Neural progenitor cell (in vitro differentiated cells): ENCODE measurements around the gene FBRSL1. TPM values are rescaled to one million over a fixed set of nuclear protein-coding genes. Genes with fewer than 3 reads are reported as not detected.

Source experiments
- DNase-seq: peaks from one replicate; pipeline ENCODE4 v3.0.0-alpha.2; 2016; ENCODE audit warnings: low spot score
- H2AFZ ChIP-seq: fragments of 200-600 bp; sonication (generic); replicated peaks from 2 replicates; pipeline ENCODE4 v1.6.1; 2016; ENCODE audit warnings: antibody characterized with exemption
- H3F3A ChIP-seq: fragments of 200-600 bp; sonication (generic); 2 replicates; pipeline ENCODE4 v1.6.1; 2016; ENCODE audit warnings: antibody characterized with exemption, low read depth
- H3K27ac ChIP-seq: fragments of 200-600 bp; sonication (generic); 2 replicates; pipeline ENCODE4 v1.5.1; 2016; ENCODE audit warnings: mild to moderate bottlenecking
- H3K27me3 ChIP-seq: fragments of 200-600 bp; sonication (generic); 2 replicates; pipeline ENCODE4 v1.6.1; 2016; ENCODE audit warnings: mild to moderate bottlenecking, moderate library complexity
- H3K36me3 ChIP-seq: fragments of 200-600 bp; sonication (generic); 2 replicates; pipeline ENCODE4 v1.5.1; 2016
- H3K4me1 ChIP-seq: fragments of 200-600 bp; sonication (generic); 2 replicates; pipeline ENCODE4 v1.6.1; 2016; ENCODE audit warnings: mixed run types
- H3K4me2 ChIP-seq: fragments of 200-600 bp; sonication (generic); 2 replicates; pipeline ENCODE4 v1.6.1; 2016
- H3K4me3 ChIP-seq: fragments of 200-600 bp; sonication (generic); 2 replicates; pipeline ENCODE4 v1.5.1; 2016
- H3K79me2 ChIP-seq: fragments of 200-600 bp; sonication (generic); 2 replicates; pipeline ENCODE4 v1.6.1; 2016; ENCODE audit warnings: low read depth
- H3K9ac ChIP-seq: fragments of 200-600 bp; sonication (generic); 2 replicates; pipeline ENCODE4 v1.6.1; 2016
- H3K9me3 ChIP-seq: fragments of 200-600 bp; sonication (generic); 2 replicates; pipeline ENCODE4 v1.5.1; 2016; ENCODE audit warnings: low read depth
- H4K20me1 ChIP-seq: fragments of 200-600 bp; sonication (generic); 2 replicates; pipeline ENCODE4 v1.6.1; 2016; ENCODE audit warnings: low read depth
- H3K27ac Mint-ChIP-seq: 3 replicates; pipeline ENCODE4 v1.8.0; 2021; ENCODE audit warnings: mixed read lengths
- H3K27me3 Mint-ChIP-seq: 2 replicates; pipeline ENCODE4 v1.8.0; 2022; ENCODE audit warnings: low read depth, mild to moderate bottlenecking, inconsistent platforms, moderate library complexity, mixed read lengths; ENCODE audit not compliant: insufficient read depth
- H3K36me3 Mint-ChIP-seq: 3 replicates; pipeline ENCODE4 v1.8.0; 2021; ENCODE audit warnings: mixed read lengths
- H3K4me1 Mint-ChIP-seq: 3 replicates; pipeline ENCODE4 v1.8.0; 2021; ENCODE audit warnings: mixed read lengths
- H3K4me3 Mint-ChIP-seq: 3 replicates; pipeline ENCODE4 v1.8.0; 2021; ENCODE audit warnings: mild to moderate bottlenecking, moderate library complexity, mixed read lengths
- H3K9me3 Mint-ChIP-seq: 3 replicates; pipeline ENCODE4 v1.8.0; 2020; ENCODE audit warnings: mixed read lengths
- EZH2 ChIP-seq: fragments of 200-600 bp; sonication (generic); IDR thresholded peaks from 2 replicates; pipeline ENCODE4 v1.6.1; 2017; ENCODE audit warnings: antibody characterized with exemption, mild to moderate bottlenecking, moderate library complexity
- EZH2phosphoT487 ChIP-seq: fragments of 200-600 bp; sonication (generic); IDR thresholded peaks from 2 replicates; pipeline ENCODE4 v1.6.1; 2017; ENCODE audit warnings: antibody characterized with exemption
- total RNA-seq: library from RNA; depleted of rRNA; stranded (reverse); fragments of >200 nt; gene quantifications from 2 replicates; pipeline ENCODE4 v1.2.3, GENCODE V29; 2015; ENCODE audit warnings: low replicate concordance
- TF ChIP-seq, protein P1 (sequence below): fragments of 200-600 bp; sonication (generic); IDR thresholded peaks from 2 replicates; pipeline ENCODE4 v1.5.1; 2017; ENCODE audit warnings: antibody characterized with exemption, mild to moderate bottlenecking

Gene FBRSL1
- total RNA-seq, 1 donor from 2014 or later, result 7.4 TPM

DNA sequence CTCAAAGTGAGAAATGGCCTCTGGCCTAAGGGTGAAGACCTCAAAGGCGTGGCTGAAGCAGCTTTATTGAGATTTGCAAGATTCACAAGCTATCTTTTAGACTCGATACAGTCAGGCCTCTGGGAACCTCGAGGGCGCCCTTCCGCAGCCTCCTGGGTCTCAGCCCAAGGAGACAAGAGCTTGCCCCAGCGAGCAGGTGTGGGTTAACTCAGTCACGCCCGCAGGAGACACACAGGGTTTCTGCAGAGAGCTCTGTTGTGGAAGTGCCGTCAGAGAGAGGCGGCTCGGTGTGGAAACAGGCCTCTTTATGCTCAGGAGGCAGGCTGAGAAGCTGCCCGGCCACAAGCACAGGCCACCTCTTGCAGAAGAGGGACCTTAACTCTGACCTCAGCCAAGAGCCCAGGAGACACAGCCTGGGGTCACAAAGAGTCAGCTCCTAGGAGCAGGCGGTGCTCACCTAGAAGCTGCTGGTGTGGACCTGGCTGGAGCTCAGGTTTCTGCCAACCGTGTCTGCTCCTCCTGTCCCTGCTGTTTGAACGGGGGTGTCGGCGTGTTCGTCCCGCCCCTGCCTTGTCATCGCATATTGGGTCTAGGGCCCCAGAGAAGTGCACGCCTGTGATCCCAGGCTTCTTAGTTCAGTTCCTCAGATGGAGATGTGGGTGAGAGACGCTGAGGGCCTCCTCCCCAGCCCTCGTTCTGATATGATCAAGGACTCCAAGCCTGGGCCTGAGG lies 42.1 kb upstream of the FBRSL1 start:
- Mint-ChIP-seq H3K9me3 (peaks cover 6% of the 10 kb centered on the region), H3K4me3 (no peak overlapping the region), H3K27me3 (peaks cover 30% of the 10 kb centered on the region), H3K36me3 (no peaks in the 10 kb centered on the region), H3K27ac (no peak overlapping the region), H3K4me1 (peaks cover 34% of the 10 kb centered on the region)
- H3K27me3 ChIP-seq, result peaks cover 64% of the 10 kb centered on the region
- H3F3A ChIP-seq, result peaks cover 20% of the 10 kb centered on the region
- H3K4me1 ChIP-seq, result peaks cover 10% of the 10 kb centered on the region
- no peak for DNase-seq
- no peaks in the 10 kb centered on the region for H3K36me3 ChIP-seq
- no peaks in the 10 kb centered on the region for H3K9me3 ChIP-seq
- no peak overlapping the region for H3K4me3 ChIP-seq
- H3K79me2 ChIP-seq, result no peaks in the 10 kb centered on the region
- no peak overlapping the region for H3K9ac ChIP-seq
- H4K20me1 ChIP-seq, result no peaks in the 10 kb centered on the region
- no peak overlapping the region for H2AFZ ChIP-seq
- no peak overlapping the region for H3K27ac ChIP-seq
- no peak overlapping the region for H3K4me2 ChIP-seq
- TF ChIP-seq EZH2phosphoT487, result no peak
- no peak for TF ChIP-seq EZH2
- TF ChIP-seq, protein P1, sequence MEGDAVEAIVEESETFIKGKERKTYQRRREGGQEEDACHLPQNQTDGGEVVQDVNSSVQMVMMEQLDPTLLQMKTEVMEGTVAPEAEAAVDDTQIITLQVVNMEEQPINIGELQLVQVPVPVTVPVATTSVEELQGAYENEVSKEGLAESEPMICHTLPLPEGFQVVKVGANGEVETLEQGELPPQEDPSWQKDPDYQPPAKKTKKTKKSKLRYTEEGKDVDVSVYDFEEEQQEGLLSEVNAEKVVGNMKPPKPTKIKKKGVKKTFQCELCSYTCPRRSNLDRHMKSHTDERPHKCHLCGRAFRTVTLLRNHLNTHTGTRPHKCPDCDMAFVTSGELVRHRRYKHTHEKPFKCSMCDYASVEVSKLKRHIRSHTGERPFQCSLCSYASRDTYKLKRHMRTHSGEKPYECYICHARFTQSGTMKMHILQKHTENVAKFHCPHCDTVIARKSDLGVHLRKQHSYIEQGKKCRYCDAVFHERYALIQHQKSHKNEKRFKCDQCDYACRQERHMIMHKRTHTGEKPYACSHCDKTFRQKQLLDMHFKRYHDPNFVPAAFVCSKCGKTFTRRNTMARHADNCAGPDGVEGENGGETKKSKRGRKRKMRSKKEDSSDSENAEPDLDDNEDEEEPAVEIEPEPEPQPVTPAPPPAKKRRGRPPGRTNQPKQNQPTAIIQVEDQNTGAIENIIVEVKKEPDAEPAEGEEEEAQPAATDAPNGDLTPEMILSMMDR, result no peak

DNA sequence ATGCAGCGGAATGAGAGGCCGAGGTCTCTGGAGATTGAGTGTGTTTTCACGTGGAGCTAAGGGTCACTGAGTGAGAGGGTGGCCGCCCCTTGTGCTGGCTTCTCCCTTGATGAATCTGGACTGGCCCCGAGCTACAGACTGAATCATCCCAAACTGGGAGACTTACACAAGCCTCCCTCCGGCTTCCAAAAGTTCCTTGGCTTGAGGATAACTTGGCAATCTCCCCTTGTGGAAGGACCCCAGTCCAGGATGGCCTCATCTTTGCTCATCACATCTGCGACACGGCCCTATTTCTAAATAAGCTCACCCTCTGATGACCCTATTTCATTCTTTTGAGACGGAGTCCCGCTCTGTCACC lies 41.5 kb upstream of the FBRSL1 start:
- no peaks in the 10 kb centered on the region for H4K20me1 ChIP-seq
- no peaks in the 10 kb centered on the region for H3K9me3 ChIP-seq
- H3K27me3 ChIP-seq, result peaks cover 64% of the 10 kb centered on the region
- H3F3A ChIP-seq, result peaks cover 20% of the 10 kb centered on the region
- no peaks in the 10 kb centered on the region for H3K36me3 ChIP-seq
- no peak overlapping the region for H3K9ac ChIP-seq
- Mint-ChIP-seq H3K36me3 (no peaks in the 10 kb centered on the region), H3K27ac (no peak overlapping the region), H3K27me3 (peaks cover 26% of the 10 kb centered on the region), H3K4me3 (no peak overlapping the region), H3K4me1 (peaks cover 31% of the 10 kb centered on the region), H3K9me3 (peaks cover 3% of the 10 kb centered on the region)
- peaks cover 10% of the 10 kb centered on the region for H3K4me1 ChIP-seq
- no peak overlapping the region for H3K4me2 ChIP-seq
- TF ChIP-seq EZH2phosphoT487, result no peak
- no peak for TF ChIP-seq EZH2
- TF ChIP-seq, protein P1, result no peak
- no peak overlapping the region for H3K27ac ChIP-seq
- no peak overlapping the region for H3K4me3 ChIP-seq
- H2AFZ ChIP-seq, result no peak overlapping the region
- no peaks in the 10 kb centered on the region for H3K79me2 ChIP-seq
- DNase-seq, result no peak

DNA sequence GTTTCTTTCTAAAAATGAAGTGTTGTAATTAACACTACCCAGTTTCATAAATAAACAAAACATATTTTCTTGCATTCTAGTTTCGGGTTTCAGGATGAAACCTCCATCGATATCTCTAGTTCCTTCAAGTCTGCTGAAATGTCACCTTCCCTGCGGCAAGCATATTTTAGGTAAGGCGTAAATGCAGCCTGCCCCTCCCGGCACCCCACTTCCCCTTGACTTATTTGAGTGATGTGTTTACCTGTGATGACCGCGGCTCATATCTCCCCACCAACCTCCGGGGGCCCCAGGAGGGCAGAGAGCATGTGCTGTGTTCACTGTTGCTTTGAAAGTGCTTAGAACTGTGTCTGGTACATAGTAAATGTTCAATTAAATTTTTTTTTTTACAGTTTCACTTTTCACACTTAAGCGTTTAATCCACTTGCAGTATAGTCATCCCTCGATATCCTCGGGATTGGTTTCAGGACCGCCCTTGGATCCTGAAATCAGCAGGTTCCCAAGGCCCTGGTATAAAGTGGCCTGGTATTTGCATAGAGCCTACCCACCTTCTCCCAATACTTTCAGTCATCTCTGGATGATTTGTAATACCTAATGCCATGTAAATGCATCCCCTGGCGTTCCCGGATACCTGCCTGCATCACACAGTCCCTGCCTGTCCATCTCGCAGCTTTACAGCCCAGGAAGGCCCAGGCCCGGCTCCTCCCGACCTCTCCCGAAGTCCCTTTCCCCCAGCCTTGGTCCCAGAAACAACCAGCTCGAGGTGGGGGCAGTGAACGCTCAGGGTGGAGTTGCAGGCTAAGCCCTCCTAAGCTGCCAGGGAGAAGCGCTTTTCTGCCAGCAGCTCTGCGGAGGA lies 40.2 kb upstream of the FBRSL1 start:
- Histone ChIP-seq H3K4me1 (peaks cover 18% of the 10 kb centered on the region), H2AFZ (no peak overlapping the region), H3K4me3 (no peak overlapping the region), H3K79me2 (no peaks in the 10 kb centered on the region), H3K36me3 (no peaks in the 10 kb centered on the region), H4K20me1 (no peaks in the 10 kb centered on the region), H3F3A (peaks cover 20% of the 10 kb centered on the region), H3K9ac (no peak overlapping the region), H3K27ac (no peak overlapping the region), H3K27me3 (peaks cover 59% of the 10 kb centered on the region), H3K9me3 (no peaks in the 10 kb centered on the region), H3K4me2 (no peak overlapping the region)
- Mint-ChIP-seq H3K9me3 (peaks cover 3% of the 10 kb centered on the region), H3K4me3 (no peak overlapping the region), H3K4me1 (peaks cover 22% of the 10 kb centered on the region), H3K27me3 (peaks cover 31% of the 10 kb centered on the region), H3K27ac (no peak overlapping the region), H3K36me3 (no peaks in the 10 kb centered on the region)
- DNase-seq, result no peak
- TF ChIP-seq EZH2phosphoT487 (no peak), EZH2 (no peak)
- TF ChIP-seq, protein P1, result no peak
